CD4-positive, alpha-beta T cell treated with Interleukin-4 for 4 hours (primary cell): ENCODE results near the gene STK33.

Experiments
- DNase-seq: peaks from one replicate; pipeline ENCODE4 v3.0.0-alpha.2; 2020

Gene STK33

GRCh38 chr11:8601376-8602133 lies 7.5 kb upstream of the STK33 start:
- DNase-seq = no peak

- no peak for DNase-seq
Observed at GRCh38 chr11:8598506-8598905, 4.5 kb upstream of the STK33 start.

- no peak for DNase-seq
Observed at GRCh38 chr11:8597182-8597581, 3.2 kb upstream of the STK33 start.

GRCh38 chr11:8596504-8597046 lies 2.5 kb upstream of the STK33 start:
- DNase-seq = no peak

GRCh38 chr11:8593455-8593854 lies 573 bp downstream of the STK33 start:
- DNase-seq = no peak

GRCh38 chr11:8587915-8588314 lies 6.1 kb downstream of the STK33 start:
- DNase-seq = no peak

- DNase-seq = no peak
Observed at GRCh38 chr11:8586805-8587204, 7.2 kb downstream of the STK33 start.

- no peak for DNase-seq
Observed at GRCh38 chr11:8586184-8586583, 7.8 kb downstream of the STK33 start.

- DNase-seq = no peak
Observed at GRCh38 chr11:8584511-8584910, 9.5 kb downstream of the STK33 start.

GRCh38 chr11:8584082-8584481 lies 9.9 kb downstream of the STK33 start:
- DNase-seq = no peak

- no peak for DNase-seq
Observed at GRCh38 chr11:8581300-8581699, 12.7 kb downstream of the STK33 start.

- DNase-seq = no peak
Observed at GRCh38 chr11:8577791-8578581, 16.0 kb downstream of the STK33 start.

GRCh38 chr11:8574798-8575197 lies 19.2 kb downstream of the STK33 start:
- DNase-seq = no peak

- no peak for DNase-seq
Observed at GRCh38 chr11:8573777-8574176, 20.3 kb downstream of the STK33 start.

GRCh38 chr11:8567602-8568198 lies 26.3 kb downstream of the STK33 start:
- no peak for DNase-seq

- peak; percentile 50 for DNase-seq
Observed at GRCh38 chr11:8566613-8567210, 27.3 kb downstream of the STK33 start.

GRCh38 chr11:8564526-8564925 lies 29.5 kb downstream of the STK33 start:
- no peak for DNase-seq

- DNase-seq = no peak
Observed at GRCh38 chr11:8561461-8561860, 32.6 kb downstream of the STK33 start.

- DNase-seq = no peak
Observed at GRCh38 chr11:8558436-8558835, 35.6 kb downstream of the STK33 start.

GRCh38 chr11:8545698-8546366 lies 48.2 kb downstream of the STK33 start:
- no peak for DNase-seq

- DNase-seq = no peak
Observed at GRCh38 chr11:8544807-8545206, 49.2 kb downstream of the STK33 start.

- DNase-seq = no peak
Observed at GRCh38 chr11:8543278-8543677, 50.8 kb downstream of the STK33 start.

GRCh38 chr11:8541448-8541847 lies 52.6 kb downstream of the STK33 start:
- no peak for DNase-seq
